GM12891 (cell line): Measurements from ENCODE around the gene HEPH.

Experiments used
- PAX5 ChIP-seq: IDR thresholded peaks from 2 replicates; pipeline ENCODE4 v1.6.1; 2011; ENCODE audit warnings: low read length, moderate library complexity, mild to moderate bottlenecking; ENCODE audit not compliant: insufficient read depth, severe bottlenecking
- POLR2A ChIP-seq: IDR thresholded peaks from 2 replicates; pipeline ENCODE4 v1.6.1; 2011; ENCODE audit warnings: low read depth, low read length, control low read depth
- POLR2AphosphoS5 ChIP-seq: IDR thresholded peaks from 2 replicates; pipeline ENCODE4 v1.6.1; 2011; ENCODE audit warnings: low read depth, low read length, control low read depth
- SPI1 ChIP-seq: IDR thresholded peaks from 2 replicates; pipeline ENCODE4 v1.6.1; 2011; ENCODE audit warnings: low read depth, low read length, control low read depth
- TAF1 ChIP-seq: IDR thresholded peaks from 2 replicates; pipeline ENCODE4 v1.6.1; 2011; ENCODE audit warnings: low read depth, low read length, control low read depth

GRCh38 chrX:66193821-66194220 lies 29.8 kb downstream of the HEPH start:
- TF ChIP-seq POLR2AphosphoS5 (no peak), POLR2A (no peak), TAF1 (no peak), PAX5 (no peak), SPI1 (no peak)
